K562 (cell line): ENCODE measurements around the gene STK11. TPM values are rescaled to one million over a fixed set of nuclear protein-coding genes. Genes with fewer than 3 reads are reported as not detected.
A peak's percentile ranks its signal among the peaks of the same experiment; 100 is the strongest.

Source experiments
- ATAC-seq: fragments of 200-7000 bp; cut with Tn5 transposase; 3 replicates; pipeline ENCODE4 v1.9.1; 2020; ENCODE audit warnings: moderate library complexity
- BruUV-seq: library from RNA; stranded (reverse); fragments of 400-500 nt; replicated peaks from 2 replicates; lab custom pipeline; 2021; lab: Mats Ljungman, UMichigan
- CTCF ChIA-PET: fragments of 300-600 bp; formaldehyde crosslinking; extraction: SDS; loops from one replicate; lab custom pipeline; 2021; ENCODE audit warnings: low intra/inter-chr PET ratio; lab: Yijun Ruan, JAX
- POLR2A ChIA-PET: fragments of 300-600, 350-650 bp; sonication (Branson Sonifier 250); formaldehyde crosslinking; extraction: SDS; loops from one replicate; lab custom pipeline; 2021; ENCODE audit warnings: antibody characterized with exemption, inconsistent platforms; lab: Yijun Ruan, JAX
- DNase-seq, 4 experiments: peaks; one replicate each; pipeline versions ENCODE4 v3.0.0 to v3.0.0-alpha.2; 2011 to 2018; ENCODE audit warnings: low spot score in 3 of 4, mixed read lengths in 3 of 4; ENCODE audit errors: extremely low read depth in 1 of 4
- FAIRE-seq: peaks from 2 replicates; lab custom pipeline; 2011; peaks lifted over from hg19 to GRCh38; lab: Jason Lieb, UNC
- H2AFZ ChIP-seq: 2 replicates; pipeline ENCODE4 v1.6.0; 2011; ENCODE audit warnings: low read depth, low read length, control low read depth, inconsistent platforms
- H3K27ac ChIP-seq: fragments of 200-600 bp; 3 replicates; pipeline ENCODE4 v1.8.0; 2011; ENCODE audit warnings: low read depth, mild to moderate bottlenecking, control low read depth, inconsistent platforms, low read length, moderate library complexity, mixed read lengths; ENCODE audit errors: extremely low read depth
- H3K27me3 ChIP-seq, 2 experiments: fragments of 300-600 bp in 1 of 2; 2 replicates in 1 of 2; 3 replicates in 1 of 2; pipeline versions ENCODE4 v1.6.0 to v1.8.0; 2011; ENCODE audit warnings: inconsistent platforms in 2 of 2, low read length in 2 of 2, mild to moderate bottlenecking in 1 of 2, mixed read lengths in 1 of 2, moderate library complexity in 1 of 2; ENCODE audit not compliant: control insufficient read depth in 2 of 2, insufficient read depth in 2 of 2
- H3K36me3 ChIP-seq: fragments of 300-600 bp; 3 replicates; pipeline ENCODE4 v1.8.0; 2011; ENCODE audit warnings: mild to moderate bottlenecking, low read length, inconsistent platforms; ENCODE audit not compliant: control insufficient read depth, insufficient read depth
- H3K4me1 ChIP-seq, 2 experiments: fragments of 200-600 bp in 1 of 2; replicated peaks in 1 of 2; 2 replicates in 1 of 2; 3 replicates in 1 of 2; pipeline versions ENCODE4 v1.5.1 to v1.8.0; 2011; ENCODE audit warnings: inconsistent platforms in 2 of 2, low read length in 2 of 2, mild to moderate bottlenecking in 1 of 2, mixed read lengths in 1 of 2, moderate library complexity in 1 of 2; ENCODE audit not compliant: control insufficient read depth in 2 of 2, insufficient read depth in 2 of 2
- H3K4me2 ChIP-seq: 2 replicates; pipeline ENCODE4 v1.6.1; 2011; ENCODE audit warnings: low read length, control low read depth, inconsistent platforms, mixed read lengths; ENCODE audit not compliant: insufficient read depth
- H3K4me3 ChIP-seq: fragments of 200-600 bp; sonication (generic), shearing (Covaris generic); 2 replicates; pipeline ENCODE4 v1.5.1; 2016; ENCODE audit warnings: control low read depth, inconsistent platforms
- H3K79me2 ChIP-seq: fragments of 200-600 bp; 3 replicates; pipeline ENCODE4 v1.8.0; 2011; ENCODE audit warnings: low read length, inconsistent platforms; ENCODE audit not compliant: control insufficient read depth, insufficient read depth
- H3K9ac ChIP-seq, 2 experiments: 2 replicates each; pipeline versions ENCODE4 v1.6.0 to v1.6.1; 2011; ENCODE audit warnings: low read depth in 2 of 2, low read length in 2 of 2, control low read depth in 1 of 2, inconsistent platforms in 1 of 2, mild to moderate bottlenecking in 1 of 2, mixed read lengths in 1 of 2; ENCODE audit not compliant: insufficient read depth in 1 of 2
- H3K9me1 ChIP-seq: one replicate; pipeline ENCODE4 v1.6.0; 2011; ENCODE audit warnings: inconsistent platforms, mild to moderate bottlenecking, low read length, moderate library complexity; ENCODE audit not compliant: control insufficient read depth, insufficient read depth
- H3K9me3 ChIP-seq: replicated peaks from 2 replicates; pipeline ENCODE4 v1.5.1; 2011; ENCODE audit warnings: low read depth, low read length, inconsistent platforms; ENCODE audit not compliant: control insufficient read depth, insufficient read depth
- H4K20me1 ChIP-seq: replicated peaks from 2 replicates; pipeline ENCODE4 v1.6.1; 2011; ENCODE audit warnings: low read length, inconsistent platforms, mixed read lengths; ENCODE audit not compliant: control insufficient read depth, insufficient read depth
- CHD2 ChIP-seq: IDR thresholded peaks from 2 replicates; pipeline ENCODE4 v1.6.1; 2011; ENCODE audit warnings: low read depth, low read length
- ESRRA ChIP-seq: fragments of 450-650 bp; IDR thresholded peaks from 2 replicates; pipeline ENCODE4 v1.6.1; 2014; ENCODE audit warnings: low read depth, mild to moderate bottlenecking, moderate library complexity, borderline replicate concordance
- ETV5 ChIP-seq: sonication (generic); formaldehyde crosslinking; IDR thresholded peaks from 2 replicates; pipeline ENCODE4 v1.4.0; 2020; ENCODE audit warnings: low read depth, mild to moderate bottlenecking, missing genetic modification reagents
- FOS ChIP-seq: IDR thresholded peaks from 3 replicates; pipeline ENCODE4 v1.6.1; 2011; ENCODE audit not compliant: insufficient read length; ENCODE audit errors: extremely low read depth
- LEF1 ChIP-seq: fragments of 450-650 bp; IDR thresholded peaks from 2 replicates; pipeline ENCODE4 v1.6.1; 2016; ENCODE audit warnings: mild to moderate bottlenecking
- NFE2 ChIP-seq: IDR thresholded peaks from 2 replicates; pipeline ENCODE4 v1.6.1; 2014; ENCODE audit warnings: antibody characterized with exemption, low read depth
- NFE2L1 ChIP-seq: fragments of 450-650 bp; IDR thresholded peaks from 2 replicates; pipeline ENCODE4 v1.6.1; 2016; ENCODE audit warnings: missing genetic modification characterization, low read depth, mild to moderate bottlenecking, missing compliant biosample characterization, moderate library complexity, borderline replicate concordance
- OTX1 ChIP-seq: fragments of 450-650 bp; formaldehyde crosslinking; IDR thresholded peaks from 2 replicates; pipeline ENCODE4 v1.4.0; 2022; ENCODE audit warnings: mild to moderate bottlenecking
- PCBP1 ChIP-seq: fragments of 200-400 bp; formaldehyde crosslinking; IDR thresholded peaks from 2 replicates; pipeline ENCODE4 v1.6.1; 2018; ENCODE audit warnings: mild to moderate bottlenecking, low read depth, low read length; ENCODE audit not compliant: poor library complexity, severe bottlenecking
- PRMT5 ChIP-seq: sonication (generic); formaldehyde crosslinking; IDR thresholded peaks from 2 replicates; pipeline ENCODE4 v1.5.0; 2020; ENCODE audit warnings: missing genetic modification reagents
- SMAD2 ChIP-seq: fragments of 150-350 bp; IDR thresholded peaks from 2 replicates; pipeline ENCODE4 v1.6.1; 2014; ENCODE audit warnings: low read depth, mild to moderate bottlenecking, low read length
- SUPT5H ChIP-seq: fragments of 450-650 bp; IDR thresholded peaks from 2 replicates; pipeline ENCODE4 v1.6.1; 2016
- TARDBP ChIP-seq: fragments of 450-650 bp; IDR thresholded peaks from 2 replicates; pipeline ENCODE4 v1.6.1; 2016
- ZNF140 ChIP-seq: fragments of 250-450 bp; sonication (Bioruptor Pico); IDR thresholded peaks from 2 replicates; pipeline ENCODE4 v1.8.0; 2021; ENCODE audit warnings: moderate library complexity, mild to moderate bottlenecking, inconsistent platforms
- ZNF311 ChIP-seq: fragments of 250-450 bp; sonication (Bioruptor Pico); IDR thresholded peaks from 2 replicates; pipeline ENCODE4 v1.4.0; 2020; ENCODE audit warnings: mild to moderate bottlenecking, moderate library complexity
- ZNF41 ChIP-seq: fragments of 250-450 bp; sonication (Bioruptor Pico); conservative IDR thresholded peaks from 2 replicates; pipeline ENCODE4 v1.4.0; 2020; ENCODE audit warnings: mild to moderate bottlenecking
- ZNF717 ChIP-seq: fragments of 250-450 bp; sonication (Bioruptor Pico); IDR thresholded peaks from 2 replicates; pipeline ENCODE4 v1.5.0; 2021
- WGBS: fragments of 100-300 bp; shearing (Covaris generic); methylation state at CpG from one replicate; pipeline ENCODE4 v1.1.6; 2016; ENCODE audit warnings: low coverage, mixed read lengths; ENCODE audit not compliant: insufficient coverage; ENCODE audit errors: missing lambda C conversion rate; 5-methylcytosine and 5-hydroxymethylcytosine counted together
- in situ Hi-C: fragments of 300-500 bp; cut with MboI; formaldehyde crosslinking; loops from 4 replicates; pipeline ENCODE4 v1.15.0; 2018; ENCODE audit warnings: inconsistent platforms, mixed read lengths
- intact Hi-C: fragments of 100-400 bp; cut with micrococcal nuclease; formaldehyde crosslinking; loops from 2 replicates; pipeline ENCODE4 v1.14.2; 2022
- polyA plus RNA-seq, 8 experiments: library from polyadenylated mRNA; depleted of rRNA in 4 of 8; stranded (reverse) in 5 of 8; unstranded in 3 of 8; fragments of >200 nt; fragmentation: Nextera tagmentation in 2 of 8; fragmentation: Illumina TruSeq in 1 of 8; extraction: Ambion mirVana in 2 of 8; extraction: Trizol in 1 of 8; gene quantifications; 2 replicates each; pipeline versions ENCODE4 v1.2.1 to v1.2.3, GENCODE V29; 2011 to 2014; ENCODE audit warnings: inconsistent platforms in 1 of 8, missing spikeins in 1 of 8
- total RNA-seq, 7 experiments: library from RNA; depleted of rRNA in 6 of 7; stranded (reverse); fragments of >200 nt in 6 of 7; fragmentation: Illumina TruSeq in 2 of 7; extraction: Trizol in 2 of 7; gene quantifications; 2 replicates each; pipeline versions ENCODE4 v1.2.1 to v1.2.3, GENCODE V29; 2011 to 2021; ENCODE audit warnings: low replicate concordance in 1 of 7
- TF ChIP-seq, protein P1 (sequence below): sonication (generic); formaldehyde crosslinking; IDR thresholded peaks from 2 replicates; pipeline ENCODE4 v1.8.0; 2022; ENCODE audit warnings: mild to moderate bottlenecking, missing genetic modification reagents, borderline replicate concordance
- TF ChIP-seq, protein P2 (sequence below): fragments of 450-650 bp; IDR thresholded peaks from 2 replicates; pipeline ENCODE4 v1.6.1; 2014; ENCODE audit warnings: low read depth, mild to moderate bottlenecking, moderate library complexity, borderline replicate concordance
- TF ChIP-seq, protein P3 (sequence below): fragments of 450-650 bp; IDR thresholded peaks from 2 replicates; pipeline ENCODE4 v1.6.1; 2017; ENCODE audit warnings: mild to moderate bottlenecking, moderate library complexity

STK11 gene
- total and polyA plus RNA-seq, 9 of the 15 experiments (the other 6 are each of a cell fraction or from before 2014, with no cell fraction given) = 0.15 to 96.5 (median 31.7) TPM

DNA sequence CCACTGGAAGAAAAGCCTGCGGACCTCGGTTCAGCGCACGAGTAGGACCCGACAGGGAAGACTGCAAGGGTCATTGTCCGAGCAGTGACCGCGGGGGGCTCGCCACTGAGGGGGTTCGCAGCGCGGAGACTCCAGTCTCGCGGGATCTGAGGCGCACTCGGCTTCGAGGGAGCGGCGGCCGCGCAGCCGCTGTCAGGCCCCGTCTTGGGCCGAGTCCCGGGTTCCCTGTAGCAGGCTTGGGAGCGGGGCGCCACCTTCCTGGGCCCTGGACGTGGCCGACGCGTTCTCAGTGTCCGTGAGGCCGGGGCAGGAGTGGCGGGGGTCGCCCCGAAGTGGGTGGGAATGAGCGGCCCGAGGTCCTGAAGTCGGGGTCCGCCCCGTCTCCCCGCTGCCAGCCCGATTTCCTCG, 69.3 kb downstream of the STK11 start:
- BruUV-seq = no TSS peak
- 1% methylated on average over 43 of the region's 44 CpGs for WGBS
- Histone ChIP-seq H3K4me1 (peaks cover 57 to 92% of the 10 kb centered on the region in 2 experiments), H2AFZ (0 out of 2 replicates have a peak overlapping the region, but pooled peaks have one; percentile 29), H3K4me2 (peak overlapping the region; percentile 93), H3K9ac (peak overlapping the region; percentile 90 to 92), H3K4me3 (peak overlapping the region; percentile 68), H3K9me3 (no peaks in the 10 kb centered on the region), H3K79me2 (peaks cover 71% of the 10 kb centered on the region), H3K27me3 (no peaks in the 10 kb centered on the region), H3K27ac (peak overlapping the region; percentile 92), H3K36me3 (peaks cover 82% of the 10 kb centered on the region), H3K9me1 (no peaks in the 10 kb centered on the region), H4K20me1 (peaks cover 28% of the 10 kb centered on the region)
- DNase-seq (peak in 3 of 4 experiments; percentile 48 to 72 (median 58)), ATAC-seq (peak; percentile 49), FAIRE-seq (peak; percentile 26)
- ChIA-PET CTCF (interaction anchor here (0.6 kb wide), 1 partner anchor 96 kb away, joined by 3 read pairs; no protein-coding TSS in a partner anchor), POLR2A (interaction anchor here (0.6 to 1.4 kb wide), 9 partner anchors 8 to 217 kb away, joined by 3 to 9 read pairs (median 3); no protein-coding TSS in a partner anchor)
- intact Hi-C loops (loop anchor here (10.0 kb wide), 1 partner anchor 170 kb away; no protein-coding TSS in a partner anchor), in situ Hi-C loops (loop anchor here (5.0 kb wide), 1 partner anchor 107 kb away; the partner anchor contains the start of gene NDUFS7)
- TF ChIP-seq, protein P1, sequence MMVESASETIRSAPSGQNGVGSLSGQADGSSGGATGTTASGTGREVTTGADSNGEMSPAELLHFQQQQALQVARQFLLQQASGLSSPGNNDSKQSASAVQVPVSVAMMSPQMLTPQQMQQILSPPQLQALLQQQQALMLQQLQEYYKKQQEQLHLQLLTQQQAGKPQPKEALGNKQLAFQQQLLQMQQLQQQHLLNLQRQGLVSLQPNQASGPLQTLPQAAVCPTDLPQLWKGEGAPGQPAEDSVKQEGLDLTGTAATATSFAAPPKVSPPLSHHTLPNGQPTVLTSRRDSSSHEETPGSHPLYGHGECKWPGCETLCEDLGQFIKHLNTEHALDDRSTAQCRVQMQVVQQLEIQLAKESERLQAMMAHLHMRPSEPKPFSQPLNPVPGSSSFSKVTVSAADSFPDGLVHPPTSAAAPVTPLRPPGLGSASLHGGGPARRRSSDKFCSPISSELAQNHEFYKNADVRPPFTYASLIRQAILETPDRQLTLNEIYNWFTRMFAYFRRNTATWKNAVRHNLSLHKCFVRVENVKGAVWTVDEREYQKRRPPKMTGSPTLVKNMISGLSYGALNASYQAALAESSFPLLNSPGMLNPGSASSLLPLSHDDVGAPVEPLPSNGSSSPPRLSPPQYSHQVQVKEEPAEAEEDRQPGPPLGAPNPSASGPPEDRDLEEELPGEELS (CRISPR knock-in tag) = 0 out of 2 replicates have a peak, but pooled peaks have one; percentile 49
- TF ChIP-seq ETV5 (CRISPR knock-in tag) (no peak), ESRRA (no peak), SUPT5H (no peak; the same call in 1 of the 2 replicates), ZNF41 (no peak), PCBP1 (no peak), PRMT5 (no peak), FOS (no peak), ZNF717 (CRISPR knock-in tag) (no peak), NFE2 (no peak), TARDBP (no peak), SMAD2 (no peak), OTX1 (CRISPR knock-in tag) (no peak), ZNF140 (CRISPR knock-in tag) (no peak), NFE2L1 (no peak), CHD2 (peak; percentile 97), LEF1 (no peak), ZNF311 (CRISPR knock-in tag) (no peak)
- TF ChIP-seq, protein P2, sequence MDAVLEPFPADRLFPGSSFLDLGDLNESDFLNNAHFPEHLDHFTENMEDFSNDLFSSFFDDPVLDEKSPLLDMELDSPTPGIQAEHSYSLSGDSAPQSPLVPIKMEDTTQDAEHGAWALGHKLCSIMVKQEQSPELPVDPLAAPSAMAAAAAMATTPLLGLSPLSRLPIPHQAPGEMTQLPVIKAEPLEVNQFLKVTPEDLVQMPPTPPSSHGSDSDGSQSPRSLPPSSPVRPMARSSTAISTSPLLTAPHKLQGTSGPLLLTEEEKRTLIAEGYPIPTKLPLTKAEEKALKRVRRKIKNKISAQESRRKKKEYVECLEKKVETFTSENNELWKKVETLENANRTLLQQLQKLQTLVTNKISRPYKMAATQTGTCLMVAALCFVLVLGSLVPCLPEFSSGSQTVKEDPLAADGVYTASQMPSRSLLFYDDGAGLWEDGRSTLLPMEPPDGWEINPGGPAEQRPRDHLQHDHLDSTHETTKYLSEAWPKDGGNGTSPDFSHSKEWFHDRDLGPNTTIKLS = peak; percentile 76; the same call in 1 of the 2 replicates
- TF ChIP-seq, protein P3, sequence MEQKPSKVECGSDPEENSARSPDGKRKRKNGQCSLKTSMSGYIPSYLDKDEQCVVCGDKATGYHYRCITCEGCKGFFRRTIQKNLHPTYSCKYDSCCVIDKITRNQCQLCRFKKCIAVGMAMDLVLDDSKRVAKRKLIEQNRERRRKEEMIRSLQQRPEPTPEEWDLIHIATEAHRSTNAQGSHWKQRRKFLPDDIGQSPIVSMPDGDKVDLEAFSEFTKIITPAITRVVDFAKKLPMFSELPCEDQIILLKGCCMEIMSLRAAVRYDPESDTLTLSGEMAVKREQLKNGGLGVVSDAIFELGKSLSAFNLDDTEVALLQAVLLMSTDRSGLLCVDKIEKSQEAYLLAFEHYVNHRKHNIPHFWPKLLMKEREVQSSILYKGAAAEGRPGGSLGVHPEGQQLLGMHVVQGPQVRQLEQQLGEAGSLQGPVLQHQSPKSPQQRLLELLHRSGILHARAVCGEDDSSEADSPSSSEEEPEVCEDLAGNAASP = no peak
